ENCODE data around the gene DNAJB13. TPM values are rescaled to one million over a fixed set of nuclear protein-coding genes. Genes with fewer than 3 reads are reported as not detected.

The DNAJB13 gene
- total RNA-seq, 1 donor from 2014 or later: not detected

GRCh38 chr11:73995731-73996130 is 44.9 kb downstream of the DNAJB13 start:
- Mint-ChIP-seq H3K27ac (ENCODE audit: unreplicated experiment) (no peak overlapping the region), H3K27me3 (ENCODE audit: unreplicated experiment) (no peaks in the 10 kb centered on the region)

GRCh38 chr11:73996161-73996747 is 45.4 kb downstream of the DNAJB13 start:
- DNase-seq (ENCODE audit: extremely low spot score, unreplicated experiment): no peak
- Mint-ChIP-seq H3K27ac (ENCODE audit: unreplicated experiment) (no peak overlapping the region), H3K4me1 (ENCODE audit: unreplicated experiment) (no peaks in the 10 kb centered on the region), H3K36me3 (ENCODE audit: unreplicated experiment) (peaks cover 3% of the 10 kb centered on the region), H3K27me3 (ENCODE audit: unreplicated experiment) (no peaks in the 10 kb centered on the region), H3K9me3 (ENCODE audit: unreplicated experiment) (no peaks in the 10 kb centered on the region), H3K4me3 (ENCODE audit: unreplicated experiment) (no peak overlapping the region)
- TF ChIP-seq CTCF (IDR thresholded peaks at IDR 0.05): no peak

More at GRCh38 chr11:73995731-73996130, 44.9 kb downstream of the DNAJB13 start:
- Mint-ChIP-seq H3K36me3 (ENCODE audit: unreplicated experiment) (no peaks in the 10 kb centered on the region), H3K9me3 (ENCODE audit: unreplicated experiment) (no peaks in the 10 kb centered on the region), H3K4me3 (ENCODE audit: unreplicated experiment) (no peak overlapping the region), H3K4me1 (ENCODE audit: unreplicated experiment) (no peaks in the 10 kb centered on the region)
- no peak for DNase-seq (ENCODE audit: extremely low spot score, unreplicated experiment)
- TF ChIP-seq CTCF (IDR thresholded peaks at IDR 0.05): no peak

GRCh38 chr11:73997120-73997770 is 46.4 kb downstream of the DNAJB13 start:
- Mint-ChIP-seq H3K27ac (ENCODE audit: unreplicated experiment) (no peak overlapping the region), H3K9me3 (ENCODE audit: unreplicated experiment) (no peaks in the 10 kb centered on the region), H3K27me3 (ENCODE audit: unreplicated experiment) (no peaks in the 10 kb centered on the region), H3K4me1 (ENCODE audit: unreplicated experiment) (no peaks in the 10 kb centered on the region), H3K36me3 (ENCODE audit: unreplicated experiment) (peaks cover 3% of the 10 kb centered on the region), H3K4me3 (ENCODE audit: unreplicated experiment) (no peak overlapping the region)
- DNase-seq (ENCODE audit: extremely low spot score, unreplicated experiment): no peak
- TF ChIP-seq CTCF (IDR thresholded peaks at IDR 0.05): no peak

GRCh38 chr11:73998846-73999575 is 48.2 kb downstream of the DNAJB13 start:
- Mint-ChIP-seq H3K36me3 (ENCODE audit: unreplicated experiment) (peaks cover 9% of the 10 kb centered on the region), H3K9me3 (ENCODE audit: unreplicated experiment) (no peaks in the 10 kb centered on the region), H3K4me3 (ENCODE audit: unreplicated experiment) (no peak overlapping the region), H3K4me1 (ENCODE audit: unreplicated experiment) (no peaks in the 10 kb centered on the region), H3K27me3 (ENCODE audit: unreplicated experiment) (no peaks in the 10 kb centered on the region), H3K27ac (ENCODE audit: unreplicated experiment) (no peak overlapping the region)
- no peak for TF ChIP-seq CTCF (IDR thresholded peaks at IDR 0.05)
- no peak for DNase-seq (ENCODE audit: extremely low spot score, unreplicated experiment)
